ENCODE data around the gene ZC4H2. TPM values are rescaled to one million over a fixed set of nuclear protein-coding genes. Genes with fewer than 3 reads are reported as not detected.
"Not testable (repeated sequence)": the region's sequence is repeated elsewhere in the genome, so short reads cannot be mapped to it uniquely, and the experiment has no call there.

ZC4H2 gene
- total RNA-seq, 6 experiments from 2014 or later: 5.4 to 7.5 (median 6.4) TPM

DNA sequence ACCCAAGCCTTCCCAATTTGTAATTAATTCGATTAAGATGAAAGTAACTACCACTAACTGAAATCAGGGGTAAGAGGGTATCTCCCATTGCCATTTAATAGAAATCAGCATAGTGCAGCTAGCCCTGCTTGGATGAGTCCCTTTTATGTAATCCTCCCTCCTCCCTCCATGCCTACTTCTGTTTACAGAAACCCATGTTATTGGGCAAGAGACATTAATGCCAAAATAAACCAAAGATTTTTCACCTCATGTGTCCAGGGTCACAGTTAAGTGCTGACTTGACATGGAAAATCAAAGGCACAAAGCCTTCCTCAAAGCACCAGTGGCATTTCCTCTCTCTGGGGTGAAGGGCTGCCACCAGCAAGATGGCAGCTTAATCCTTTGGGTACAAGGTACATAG, 50.8 kb downstream of the ZC4H2 start:
- no peaks in the 10 kb centered on the region; the same call in 1 of the 2 replicates for H3K27me3 Mint-ChIP-seq (ENCODE audit: insufficient read depth)
- no peak overlapping the region for H3K27ac Mint-ChIP-seq
- H3K4me1 Mint-ChIP-seq (ENCODE audit: low read depth): no peaks in the 10 kb centered on the region
- DNase-seq: no peak
- no peaks in the 10 kb centered on the region; the same call in 1 of the 2 replicates for H3K9me3 Mint-ChIP-seq
- TF ChIP-seq, protein P1, sequence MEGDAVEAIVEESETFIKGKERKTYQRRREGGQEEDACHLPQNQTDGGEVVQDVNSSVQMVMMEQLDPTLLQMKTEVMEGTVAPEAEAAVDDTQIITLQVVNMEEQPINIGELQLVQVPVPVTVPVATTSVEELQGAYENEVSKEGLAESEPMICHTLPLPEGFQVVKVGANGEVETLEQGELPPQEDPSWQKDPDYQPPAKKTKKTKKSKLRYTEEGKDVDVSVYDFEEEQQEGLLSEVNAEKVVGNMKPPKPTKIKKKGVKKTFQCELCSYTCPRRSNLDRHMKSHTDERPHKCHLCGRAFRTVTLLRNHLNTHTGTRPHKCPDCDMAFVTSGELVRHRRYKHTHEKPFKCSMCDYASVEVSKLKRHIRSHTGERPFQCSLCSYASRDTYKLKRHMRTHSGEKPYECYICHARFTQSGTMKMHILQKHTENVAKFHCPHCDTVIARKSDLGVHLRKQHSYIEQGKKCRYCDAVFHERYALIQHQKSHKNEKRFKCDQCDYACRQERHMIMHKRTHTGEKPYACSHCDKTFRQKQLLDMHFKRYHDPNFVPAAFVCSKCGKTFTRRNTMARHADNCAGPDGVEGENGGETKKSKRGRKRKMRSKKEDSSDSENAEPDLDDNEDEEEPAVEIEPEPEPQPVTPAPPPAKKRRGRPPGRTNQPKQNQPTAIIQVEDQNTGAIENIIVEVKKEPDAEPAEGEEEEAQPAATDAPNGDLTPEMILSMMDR (IDR thresholded peaks at IDR 0.05): no peak
- no peaks in the 10 kb centered on the region for H3K36me3 Mint-ChIP-seq (ENCODE audit: low read depth)
- H3K4me3 Mint-ChIP-seq: no peak overlapping the region

DNA sequence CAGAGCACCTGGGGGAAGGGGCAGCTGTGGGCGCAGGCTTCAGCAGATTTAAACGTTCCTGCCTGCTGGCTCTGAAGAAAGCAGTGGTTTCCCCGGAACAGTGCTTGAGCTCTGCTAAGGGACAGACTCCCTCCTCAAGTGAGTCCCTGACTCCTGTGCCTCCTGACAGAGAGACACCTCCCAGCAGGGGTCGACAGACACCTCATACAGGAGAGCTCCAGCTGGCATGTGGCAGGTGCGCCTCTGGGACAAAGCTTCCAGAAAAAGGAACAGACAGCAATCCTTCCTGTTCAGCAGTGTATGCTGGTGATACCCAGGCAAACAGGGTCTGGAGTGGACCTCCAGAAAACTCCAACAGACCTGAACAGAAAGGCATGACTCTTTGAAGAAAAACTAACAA, 68.1 kb downstream of the ZC4H2 start:
- H3K4me1 Mint-ChIP-seq (ENCODE audit: low read depth): no peaks in the 10 kb centered on the region
- TF ChIP-seq, protein P1 (IDR thresholded peaks at IDR 0.05): no peak
- no peaks in the 10 kb centered on the region; the same call in 1 of the 2 replicates for H3K36me3 Mint-ChIP-seq (ENCODE audit: low read depth)
- no peak overlapping the region for H3K27ac Mint-ChIP-seq
- H3K27me3 Mint-ChIP-seq (ENCODE audit: insufficient read depth): no peaks in the 10 kb centered on the region; the same call in none of the 2 replicates
- H3K4me3 Mint-ChIP-seq: no peak overlapping the region
- H3K9me3 Mint-ChIP-seq: peaks cover 7% of the 10 kb centered on the region
- no peak for DNase-seq

DNA sequence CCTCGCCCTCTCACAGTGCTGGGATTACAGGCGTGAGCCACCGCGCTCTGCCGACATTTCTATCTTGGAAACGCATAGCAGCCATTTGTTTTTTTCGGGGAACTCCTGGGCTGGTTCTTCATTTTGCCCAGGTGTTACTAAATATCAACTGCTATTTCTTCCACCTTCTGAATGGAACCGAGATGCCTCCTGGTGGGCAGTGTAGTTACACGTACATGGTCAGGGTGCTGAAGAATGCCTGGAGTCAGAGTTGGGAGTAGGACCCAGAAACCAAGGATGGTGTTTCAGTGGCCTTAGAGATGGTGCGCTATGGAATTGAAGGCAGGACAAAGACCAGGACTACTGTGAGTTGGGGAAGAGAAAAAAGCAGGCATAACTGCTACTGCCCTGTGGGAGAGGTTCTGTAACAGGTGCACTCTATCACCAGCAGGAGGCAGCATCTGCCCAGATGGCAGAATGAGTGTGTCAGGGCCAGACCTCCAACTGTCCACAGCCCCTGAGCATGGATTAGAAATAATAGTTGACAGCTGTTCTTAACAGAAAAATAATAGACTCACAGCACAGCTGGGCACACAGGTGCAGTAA, 81.7 kb downstream of the ZC4H2 start:
- Mint-ChIP-seq H3K4me1 (ENCODE audit: low read depth) (no peaks in the 10 kb centered on the region), H3K9me3 (no peaks in the 10 kb centered on the region; the same call in 1 of the 2 replicates), H3K27ac (no peak overlapping the region), H3K27me3 (ENCODE audit: insufficient read depth) (no peaks in the 10 kb centered on the region; the same call in 1 of the 2 replicates), H3K4me3 (no peak overlapping the region), H3K36me3 (ENCODE audit: low read depth) (no peaks in the 10 kb centered on the region)
- TF ChIP-seq, protein P1 (IDR thresholded peaks at IDR 0.05): peak; percentile 69
- DNase-seq: no peak

DNA sequence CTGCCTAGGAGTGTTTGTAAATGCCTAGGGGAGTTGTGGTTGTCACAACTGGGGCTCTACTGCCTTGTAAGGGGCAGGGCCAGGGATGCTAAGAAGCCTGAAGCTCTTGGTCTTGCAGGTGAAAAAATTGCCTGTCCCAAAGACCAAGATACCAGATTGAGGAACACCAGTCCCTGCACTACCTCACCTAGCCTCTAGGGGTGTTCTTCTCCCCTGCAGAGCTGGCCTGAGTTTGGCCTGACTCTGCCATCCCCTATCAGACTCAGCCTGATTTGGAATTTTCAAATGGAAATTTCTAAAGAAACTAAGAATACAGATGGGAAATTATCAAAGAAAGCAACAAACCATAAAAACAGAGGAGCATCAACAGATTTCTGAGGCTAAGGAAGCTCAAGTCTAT, 90.4 kb downstream of the ZC4H2 start:
- TF ChIP-seq, protein P1 (IDR thresholded peaks at IDR 0.05): 0 out of 2 replicates have a peak, but pooled peaks have one; percentile 23
- 0 out of 2 replicates have a peak, but pooled peaks cover 6% of the 10 kb centered on the region for H3K9me3 Mint-ChIP-seq
- H3K36me3 Mint-ChIP-seq (ENCODE audit: low read depth): no peaks in the 10 kb centered on the region; the same call in 1 of the 2 replicates
- H3K4me3 Mint-ChIP-seq: no peak overlapping the region
- H3K27me3 Mint-ChIP-seq (ENCODE audit: insufficient read depth): no peaks in the 10 kb centered on the region
- DNase-seq: no peak
- H3K27ac Mint-ChIP-seq: no peak overlapping the region
- no peaks in the 10 kb centered on the region for H3K4me1 Mint-ChIP-seq (ENCODE audit: low read depth)

DNA sequence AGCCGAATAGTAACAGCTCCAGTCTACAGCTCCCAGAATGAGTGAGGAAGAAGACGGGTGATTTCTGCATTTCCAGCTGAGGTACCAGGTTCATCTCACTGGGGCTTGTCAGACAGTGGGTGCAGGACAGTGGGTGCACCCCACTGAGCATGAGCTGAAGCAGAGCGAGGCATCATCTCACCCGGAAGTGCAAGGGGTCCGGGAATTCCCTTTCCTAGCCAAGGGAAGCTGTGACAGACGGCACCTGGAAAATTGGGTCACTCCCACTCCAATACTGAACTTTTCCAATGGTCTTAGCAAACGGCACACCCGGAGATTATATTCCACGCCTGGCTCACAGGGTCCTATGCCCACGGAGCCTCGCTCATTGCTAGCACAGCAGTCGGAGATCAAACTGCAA, 97.5 kb downstream of the ZC4H2 start:
- H3K4me1 Mint-ChIP-seq (ENCODE audit: low read depth); DNase-seq; H3K27ac Mint-ChIP-seq; H3K27me3 Mint-ChIP-seq (ENCODE audit: insufficient read depth); H3K4me3 Mint-ChIP-seq; H3K36me3 Mint-ChIP-seq (ENCODE audit: low read depth): not testable (repeated sequence)
- peaks cover 23% of the 10 kb centered on the region; the same call in 1 of the 2 replicates for H3K9me3 Mint-ChIP-seq

DNA sequence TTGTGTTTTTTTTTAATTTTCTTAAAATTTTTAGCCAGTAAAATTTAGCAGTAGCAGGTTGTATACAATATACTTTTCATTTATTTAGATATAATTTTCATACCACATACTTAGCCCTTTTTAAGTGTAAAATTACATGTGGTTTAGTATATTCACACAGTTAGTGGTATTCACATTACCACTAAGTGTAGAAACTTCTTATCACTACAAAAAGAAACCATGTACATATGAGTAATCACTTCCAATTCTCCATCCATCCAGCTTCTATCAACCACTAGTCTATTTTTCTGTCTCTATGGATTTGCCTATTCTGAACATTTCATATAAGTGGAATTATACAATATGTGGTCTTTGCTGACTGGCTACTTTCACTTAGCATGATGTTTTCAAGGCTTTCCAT, 109.0 kb downstream of the ZC4H2 start:
- DNase-seq: no peak
- Mint-ChIP-seq H3K4me1 (ENCODE audit: low read depth) (no peaks in the 10 kb centered on the region), H3K36me3 (ENCODE audit: low read depth) (no peaks in the 10 kb centered on the region), H3K27me3 (ENCODE audit: insufficient read depth) (no peaks in the 10 kb centered on the region), H3K4me3 (no peak overlapping the region), H3K9me3 (peaks cover 4% of the 10 kb centered on the region; the same call in 1 of the 2 replicates), H3K27ac (no peak overlapping the region)
- TF ChIP-seq, protein P1 (IDR thresholded peaks at IDR 0.05): no peak

Other genes starting within 250 kb of the ZC4H2 start
- under 1 TPM; 0.17 to 0.78 (median 0.48) TPM for gene ZC3H12B, start 58.4 kb upstream of the ZC4H2 start, total RNA-seq (2021; fragmentation: NEBNext Ultra II Directional; extraction: Animal tissue kit (Norgen Biotek cat#: 25700))

Measured in HFFc6 (cell line).